NCI-H1436 (cell line): ENCODE results near the gene RAC2.

Experiments
- DNase-seq: peaks from one replicate; lab custom pipeline; 2025; lab: John Stamatoyannopoulos, UW

RAC2 gene

DNA sequence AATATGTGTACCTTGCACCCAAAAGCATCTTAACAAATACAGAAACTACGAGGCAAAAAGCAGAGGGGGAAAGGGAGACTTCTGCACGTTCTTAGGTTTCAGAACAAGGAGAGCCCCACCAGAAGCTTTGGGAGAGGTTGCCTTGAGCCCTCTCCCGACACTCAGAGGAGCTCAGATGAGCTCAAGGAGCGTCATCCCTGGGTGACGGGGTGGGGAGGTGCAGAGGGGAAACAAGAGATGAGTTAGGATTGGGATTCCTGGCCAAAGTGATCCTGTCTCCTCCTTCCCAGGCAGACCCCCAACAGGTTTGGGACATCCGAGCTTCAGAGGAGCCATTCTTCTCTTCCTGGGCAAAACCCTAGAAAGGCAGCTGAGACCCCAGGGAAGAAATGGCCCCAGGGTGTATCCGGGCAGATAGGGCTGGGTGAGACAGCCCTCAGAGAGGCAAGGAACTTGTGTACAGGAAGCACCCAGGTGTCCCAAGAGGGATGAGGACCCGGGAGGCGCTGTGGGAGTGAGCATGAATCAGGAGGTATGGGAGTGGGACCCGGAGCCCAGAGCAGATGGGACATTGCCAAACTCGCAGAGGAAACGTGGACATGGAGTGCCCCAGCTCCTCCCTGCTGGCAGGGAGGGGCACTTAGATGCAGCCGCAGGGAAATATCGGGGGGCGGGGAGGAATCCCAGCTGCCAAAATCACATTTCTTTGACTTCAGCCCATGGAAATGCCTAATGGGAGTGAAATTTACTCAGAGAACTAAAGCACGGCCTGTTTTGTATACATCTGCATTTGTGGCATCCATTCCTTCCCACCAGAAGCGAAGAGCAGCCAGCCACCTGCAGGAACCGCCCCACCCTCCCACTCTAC is 68.4 kb downstream of the RAC2 start:
- DNase-seq: no peak
